ENCODE data around the gene EFHC1. TPM values are rescaled to one million over a fixed set of nuclear protein-coding genes. Genes with fewer than 3 reads are reported as not detected.

The EFHC1 gene
- total and polyA plus RNA-seq, 2 of the 13 experiments (the other 11 are each of a cell fraction or from before 2014, with no cell fraction given), result 23.4 to 29.5 TPM

- TF ChIP-seq NFYC (CRISPR knock-in tag; IDR thresholded peaks at IDR 0.05) (no peak), UBTF (CRISPR knock-in tag; IDR thresholded peaks at IDR 0.05) (peak; percentile 34; the same call in 1 of the 2 replicates), ZBTB46 (CRISPR knock-in tag; IDR thresholded peaks at IDR 0.05; ENCODE audit: borderline replicate concordance) (no peak), HOXA9 (CRISPR knock-in tag; IDR thresholded peaks at IDR 0.05; ENCODE audit: borderline replicate concordance) (no peak), ZNF839 (CRISPR knock-in tag; IDR thresholded peaks at IDR 0.05; ENCODE audit: borderline replicate concordance) (no peak), KLF13 (CRISPR knock-in tag; IDR thresholded peaks at IDR 0.05) (no peak), NR1H2 (CRISPR knock-in tag; IDR thresholded peaks at IDR 0.05; ENCODE audit: borderline replicate concordance, low read depth) (no peak), ZUFSP (CRISPR knock-in tag; IDR thresholded peaks at IDR 0.05; ENCODE audit: borderline replicate concordance) (no peak), FOXA3 (CRISPR knock-in tag; IDR thresholded peaks at IDR 0.05) (no peak), CEBPG (CRISPR knock-in tag; IDR thresholded peaks at IDR 0.05) (peak; percentile 15; the same call in 1 of the 2 replicates), PHF5A (CRISPR knock-in tag; IDR thresholded peaks at IDR 0.05; ENCODE audit: low read depth, unreplicated experiment) (no peak), ZNF33A (CRISPR knock-in tag; IDR thresholded peaks at IDR 0.05; ENCODE audit: borderline replicate concordance) (no peak), AFF4 (CRISPR knock-in tag; IDR thresholded peaks at IDR 0.05) (no peak), TOPORS (CRISPR knock-in tag; IDR thresholded peaks at IDR 0.05) (no peak), THAP8 (CRISPR knock-in tag; IDR thresholded peaks at IDR 0.05; ENCODE audit: borderline replicate concordance) (no peak), CREM (IDR thresholded peaks at IDR 0.05) (no peak), CREM (CRISPR knock-in tag; IDR thresholded peaks at IDR 0.05) (no peak), RBM22 (optimal IDR thresholded peaks at IDR 0.05; ENCODE audit: low read length) (no peak)
Observed at GRCh38 chr6:52545406-52546119, 125.4 kb downstream of the EFHC1 start (continued).
